GM12875 (cell line): ENCODE data around the gene LCOR.

Experiments used
- H3K4me3 ChIP-seq: one replicate; pipeline ENCODE4 v1.5.1; 2011; ENCODE audit warnings: low read depth, low read length, control low read depth
- TF ChIP-seq, protein P1 (sequence below): IDR thresholded peaks from 2 replicates; pipeline ENCODE4 v1.5.1; 2011; ENCODE audit warnings: low read depth, mild to moderate bottlenecking, control low read depth, inconsistent platforms, low read length, moderate library complexity, borderline replicate concordance; ENCODE audit not compliant: insufficient read depth

LCOR gene

DNA sequence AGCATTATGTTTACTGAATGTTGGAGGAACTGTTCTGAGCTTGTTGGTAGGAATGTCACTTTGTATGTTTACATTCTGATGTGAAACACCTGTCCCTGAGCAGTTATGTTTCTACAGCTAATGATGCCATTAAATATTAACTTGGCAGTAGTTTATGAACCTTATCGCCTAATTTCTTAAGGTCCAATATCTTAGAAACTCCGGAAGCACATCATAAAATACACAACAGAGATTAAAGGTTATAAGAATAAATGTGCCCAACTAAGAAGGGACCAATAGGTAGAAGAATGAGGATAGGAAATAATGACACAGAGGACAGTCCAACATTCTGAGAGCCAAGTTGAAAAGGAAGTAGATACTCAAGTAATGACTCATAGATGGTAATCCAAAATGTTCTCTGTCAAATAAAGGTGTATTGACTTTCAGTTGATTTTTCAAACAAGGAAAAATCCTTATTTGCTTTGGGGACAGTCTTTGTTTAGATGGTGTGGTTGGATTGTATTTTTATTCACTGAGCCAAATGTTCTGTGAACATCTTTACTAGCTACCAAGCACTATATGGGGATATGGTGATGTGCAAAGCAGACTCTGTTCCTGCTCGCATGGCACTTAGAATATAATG lies 31.9 kb downstream of the LCOR start:
- H3K4me3 ChIP-seq, result no peak overlapping the region
- TF ChIP-seq, protein P1, sequence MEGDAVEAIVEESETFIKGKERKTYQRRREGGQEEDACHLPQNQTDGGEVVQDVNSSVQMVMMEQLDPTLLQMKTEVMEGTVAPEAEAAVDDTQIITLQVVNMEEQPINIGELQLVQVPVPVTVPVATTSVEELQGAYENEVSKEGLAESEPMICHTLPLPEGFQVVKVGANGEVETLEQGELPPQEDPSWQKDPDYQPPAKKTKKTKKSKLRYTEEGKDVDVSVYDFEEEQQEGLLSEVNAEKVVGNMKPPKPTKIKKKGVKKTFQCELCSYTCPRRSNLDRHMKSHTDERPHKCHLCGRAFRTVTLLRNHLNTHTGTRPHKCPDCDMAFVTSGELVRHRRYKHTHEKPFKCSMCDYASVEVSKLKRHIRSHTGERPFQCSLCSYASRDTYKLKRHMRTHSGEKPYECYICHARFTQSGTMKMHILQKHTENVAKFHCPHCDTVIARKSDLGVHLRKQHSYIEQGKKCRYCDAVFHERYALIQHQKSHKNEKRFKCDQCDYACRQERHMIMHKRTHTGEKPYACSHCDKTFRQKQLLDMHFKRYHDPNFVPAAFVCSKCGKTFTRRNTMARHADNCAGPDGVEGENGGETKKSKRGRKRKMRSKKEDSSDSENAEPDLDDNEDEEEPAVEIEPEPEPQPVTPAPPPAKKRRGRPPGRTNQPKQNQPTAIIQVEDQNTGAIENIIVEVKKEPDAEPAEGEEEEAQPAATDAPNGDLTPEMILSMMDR, result no peak

DNA sequence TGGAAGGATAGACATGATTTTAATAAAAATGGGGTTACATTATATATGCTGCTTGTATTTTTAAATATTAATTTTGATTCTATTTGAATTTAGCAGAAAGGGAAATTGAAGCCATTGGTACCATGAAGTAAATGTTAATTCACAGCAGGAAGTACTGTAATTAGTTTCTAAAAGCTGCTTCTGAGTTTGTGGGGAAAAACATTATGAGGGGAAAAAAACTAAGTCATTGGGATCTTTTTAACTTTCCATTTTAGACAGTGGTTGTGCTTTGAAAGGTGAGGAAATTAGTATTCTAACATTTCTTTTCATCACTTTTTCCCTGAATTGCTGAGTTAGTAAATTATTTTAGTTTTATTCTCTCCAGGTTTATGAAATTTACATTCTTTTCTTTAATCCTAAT lies 41.0 kb downstream of the LCOR start:
- TF ChIP-seq, protein P1, result no peak

DNA sequence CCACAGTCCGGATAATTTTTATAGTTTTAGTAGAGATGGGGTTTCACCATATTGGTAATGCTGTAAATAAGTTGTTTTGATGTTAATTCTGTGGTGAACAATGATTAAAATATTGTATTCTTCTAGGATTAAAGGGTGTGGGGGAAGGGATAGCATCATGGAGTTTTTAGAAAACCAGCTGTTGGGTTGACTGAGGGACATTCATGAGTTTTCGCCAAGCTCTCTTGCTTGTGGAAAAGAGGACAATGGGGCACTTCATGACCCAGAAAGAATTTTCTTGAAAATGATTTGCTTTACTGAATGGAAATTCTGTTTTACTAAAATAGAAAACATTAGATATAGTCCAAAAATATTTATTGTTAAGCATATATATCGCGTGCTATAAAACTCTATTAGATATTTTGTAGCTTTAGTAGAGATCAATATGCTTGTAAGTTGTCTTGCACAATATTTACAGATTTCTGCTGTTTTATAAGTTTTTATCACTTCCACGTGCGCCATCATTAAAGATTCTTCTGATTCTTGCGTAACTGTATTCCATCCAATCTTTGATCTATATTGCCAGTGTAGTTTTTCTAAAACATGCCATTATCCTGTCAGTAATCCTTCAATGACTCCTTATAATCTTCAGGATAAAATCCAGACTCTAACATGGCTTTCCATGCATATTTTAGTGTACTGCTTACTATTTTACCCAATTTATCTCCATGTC lies 41.8 kb downstream of the LCOR start:
- H3K4me3 ChIP-seq, result no peak overlapping the region
- TF ChIP-seq, protein P1, result no peak

More for the DNA sequence above, 41.0 kb downstream of the LCOR start:
- no peak overlapping the region for H3K4me3 ChIP-seq

DNA sequence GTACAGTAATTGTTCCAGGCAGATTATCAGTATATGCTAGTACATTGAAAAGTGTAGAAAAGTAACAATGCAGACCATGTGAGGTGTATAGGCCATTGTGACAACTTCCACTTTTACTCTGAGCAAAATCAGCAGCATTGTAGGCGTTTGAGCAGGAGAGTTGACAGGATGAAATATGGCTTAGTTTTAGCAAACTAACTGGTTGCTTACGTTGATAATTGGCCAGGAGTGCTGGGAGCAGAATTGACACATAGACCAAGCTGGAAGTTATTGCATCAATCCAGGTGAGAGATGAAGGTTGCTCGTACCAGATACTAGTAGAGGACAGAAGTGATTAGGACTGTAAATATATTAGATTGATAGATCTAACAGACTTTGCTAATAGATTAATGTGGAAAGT lies 46.0 kb downstream of the LCOR start:
- TF ChIP-seq, protein P1, result no peak

DNA sequence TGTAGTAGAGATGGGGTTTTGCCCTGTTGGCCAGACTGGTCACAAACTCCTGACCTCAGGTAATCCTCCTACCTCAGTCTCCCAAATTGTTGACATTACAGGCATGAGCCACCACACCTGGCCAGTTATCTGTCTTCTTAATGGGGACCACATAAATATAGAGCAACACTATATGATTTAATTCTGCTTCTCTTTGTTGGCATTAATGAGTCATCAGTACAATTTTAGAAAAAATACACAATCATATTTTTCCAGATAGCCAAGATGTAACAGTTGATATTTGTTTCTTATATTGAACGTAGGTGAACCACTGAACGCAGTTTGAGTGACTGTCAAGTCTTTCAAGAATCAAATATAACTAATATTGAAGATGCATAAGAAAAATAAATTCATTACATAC lies 48.5 kb downstream of the LCOR start:
- TF ChIP-seq, protein P1, result no peak

More for the DNA sequence above, 46.0 kb downstream of the LCOR start:
- H3K4me3 ChIP-seq, result no peak overlapping the region

DNA sequence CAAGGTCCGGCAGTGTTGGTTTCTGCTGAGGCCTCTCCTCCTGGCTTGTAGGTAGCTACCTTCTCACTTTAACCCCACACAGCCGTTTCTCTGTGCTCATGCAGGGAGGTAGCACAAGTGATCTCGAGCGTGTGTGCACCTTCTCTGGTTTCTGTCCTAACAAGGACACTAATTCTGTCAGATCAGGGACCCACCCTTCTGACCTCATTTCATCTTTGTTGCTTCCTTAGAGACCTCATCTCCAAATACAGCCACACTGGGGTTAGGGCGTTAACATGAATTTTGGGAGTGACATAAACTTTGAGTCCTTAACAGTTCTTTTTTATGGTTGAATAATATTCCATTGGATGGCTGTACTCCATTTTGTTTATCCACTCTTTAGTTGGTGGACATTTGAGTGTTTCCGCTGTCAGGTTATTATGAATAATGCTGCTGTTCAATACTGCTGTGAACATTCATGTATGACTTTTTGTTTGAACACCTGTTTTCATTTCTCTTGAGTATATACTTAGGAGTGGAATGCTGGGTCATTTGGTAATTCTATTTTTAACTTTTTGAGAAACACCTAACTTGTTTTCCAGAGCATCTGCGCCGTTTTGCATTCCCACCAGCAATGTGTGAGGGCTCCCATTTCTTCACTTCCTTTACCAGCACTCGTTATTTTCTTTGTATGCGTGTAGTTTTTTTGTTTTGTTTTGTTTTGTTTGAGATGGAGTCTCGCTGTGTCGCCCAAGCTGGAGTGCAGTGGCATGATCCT lies 57.5 kb downstream of the LCOR start:
- TF ChIP-seq, protein P1, result no peak
- H3K4me3 ChIP-seq, result no peak overlapping the region

More for the DNA sequence above, 48.5 kb downstream of the LCOR start:
- H3K4me3 ChIP-seq, result no peak overlapping the region
